OCI-LY1 (cell line): ENCODE results near the gene SLC35F6.

Source experiments
- CTCF ChIP-seq: fragments of 200-600 bp; sonication (generic), shearing (Covaris generic); IDR thresholded peaks from 2 replicates; pipeline ENCODE4 v1.5.1; 2017; ENCODE audit warnings: mild to moderate bottlenecking, antibody characterized with exemption, low read length, moderate library complexity, mixed read lengths
- EZH2 ChIP-seq: fragments of 200-600 bp; sonication (generic), shearing (Covaris generic); IDR thresholded peaks from 2 replicates; pipeline ENCODE4 v1.8.0; 2017; ENCODE audit warnings: borderline replicate concordance, mixed run types, mild to moderate bottlenecking, antibody characterized with exemption, low read length, moderate library complexity, mixed read lengths

- no peak for TF ChIP-seq CTCF
- no peak for TF ChIP-seq EZH2
Observed at GRCh38 chr2:26715528-26716270, 48.4 kb upstream of the SLC35F6 start.
